ENCODE results near the gene MXD1. TPM values are rescaled to one million over a fixed set of nuclear protein-coding genes. Genes with fewer than 3 reads are reported as not detected.

The MXD1 gene
- total and polyA plus RNA-seq, 2 experiments from 2014 or later: 1.8 to 3.9 TPM

Small RNAs within 50 kb of the gene (small RNA-seq; reads per million reads assigned to genes)
- not detected for gene RPL23AP92 (ENCODE audit: low replicate concordance)

Other genes with a start within 250 kb of the MXD1 start
- 5.8 and 6.7 TPM in 2 replicates for gene ANXA4, start 173.0 kb upstream of the MXD1 start, total RNA-seq (2014; rRNA removed; shearing (Covaris generic))
- 11.5 and 12.3 TPM in 2 replicates for gene ANXA4, start 173.0 kb upstream of the MXD1 start, polyA plus RNA-seq (2016; fragmentation: Nextera tagmentation; extraction: Ambion mirVana)
- gene GMCL1, start 85.4 kb upstream of the MXD1 start, total RNA-seq (2014; rRNA removed; shearing (Covaris generic)): 26.9 and 27.3 TPM in 2 replicates
- 27.0 and 27.7 TPM in 2 replicates for gene GMCL1, start 85.4 kb upstream of the MXD1 start, polyA plus RNA-seq (2016; fragmentation: Nextera tagmentation; extraction: Ambion mirVana)
- gene SNRNP27, start 21.2 kb upstream of the MXD1 start, total RNA-seq (2014; rRNA removed; shearing (Covaris generic)): 54.3 and 65.2 TPM in 2 replicates
- gene SNRNP27, start 21.2 kb upstream of the MXD1 start, polyA plus RNA-seq (2016; fragmentation: Nextera tagmentation; extraction: Ambion mirVana): 133 and 135 TPM in 2 replicates
- gene ASPRV1, start 46.5 kb downstream of the MXD1 start, total RNA-seq (2014; rRNA removed; shearing (Covaris generic)): 0.82 and 1.4 TPM in 2 replicates
- gene ASPRV1, start 46.5 kb downstream of the MXD1 start, polyA plus RNA-seq (2016; fragmentation: Nextera tagmentation; extraction: Ambion mirVana): 0.54 and 0.60 TPM in 2 replicates
- 212 and 254 TPM in 2 replicates for gene PCBP1, start 172.4 kb downstream of the MXD1 start, total RNA-seq (2014; rRNA removed; shearing (Covaris generic))
- 393 and 400 TPM in 2 replicates for gene PCBP1, start 172.4 kb downstream of the MXD1 start, polyA plus RNA-seq (2016; fragmentation: Nextera tagmentation; extraction: Ambion mirVana)

All from GM23338 (cell line).